Measurements from ENCODE around the gene XRCC4.

XRCC4 gene

DNA sequence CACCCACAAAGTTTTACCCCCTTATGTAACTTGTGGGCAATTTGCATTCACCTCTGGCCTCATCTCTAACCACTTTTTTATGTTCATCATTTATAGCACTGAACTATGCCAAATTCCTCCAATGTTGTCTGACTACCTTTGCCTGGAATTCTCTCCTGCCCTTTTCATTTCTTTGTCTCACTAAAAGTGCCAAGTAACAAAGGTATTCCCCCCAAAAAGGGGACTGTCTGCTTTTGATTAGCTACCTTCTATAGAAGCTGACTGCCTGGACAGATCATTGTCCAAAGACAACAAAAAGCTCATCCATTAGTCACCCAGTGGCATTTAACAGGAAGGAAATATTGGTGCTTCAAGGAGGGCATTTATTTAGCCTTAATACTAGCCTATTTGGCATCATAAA is 204.3 kb downstream of the XRCC4 start:
- H3K9ac ChIP-seq = no peak overlapping the region
- H3K4me2 ChIP-seq = no peak overlapping the region
- no peaks in the 10 kb centered on the region for H3K27me3 ChIP-seq
- H3K4me1 ChIP-seq = no peaks in the 10 kb centered on the region
- TF ChIP-seq Cebpa-rat (IDR thresholded peaks at IDR 0.05) = no peak
- H3K27ac ChIP-seq = no peak overlapping the region
- H3K36me3 ChIP-seq = no peaks in the 10 kb centered on the region
- no peak overlapping the region for H3K4me3 ChIP-seq
- no peaks in the 10 kb centered on the region for H3K9me3 ChIP-seq
- no peaks in the 10 kb centered on the region for H4K20me1 ChIP-seq

GRCh38 chr5:83283761-83284160 is 206.4 kb downstream of the XRCC4 start:
- Histone ChIP-seq H3K27me3 (no peaks in the 10 kb centered on the region), H4K20me1 (no peaks in the 10 kb centered on the region), H3K4me2 (no peak overlapping the region), H3K9ac (no peak overlapping the region), H3K36me3 (no peaks in the 10 kb centered on the region), H3K4me1 (no peaks in the 10 kb centered on the region), H3K4me3 (no peak overlapping the region), H3K27ac (no peak overlapping the region), H3K9me3 (no peaks in the 10 kb centered on the region)
- no peak for TF ChIP-seq Cebpa-rat (IDR thresholded peaks at IDR 0.05)

DNA sequence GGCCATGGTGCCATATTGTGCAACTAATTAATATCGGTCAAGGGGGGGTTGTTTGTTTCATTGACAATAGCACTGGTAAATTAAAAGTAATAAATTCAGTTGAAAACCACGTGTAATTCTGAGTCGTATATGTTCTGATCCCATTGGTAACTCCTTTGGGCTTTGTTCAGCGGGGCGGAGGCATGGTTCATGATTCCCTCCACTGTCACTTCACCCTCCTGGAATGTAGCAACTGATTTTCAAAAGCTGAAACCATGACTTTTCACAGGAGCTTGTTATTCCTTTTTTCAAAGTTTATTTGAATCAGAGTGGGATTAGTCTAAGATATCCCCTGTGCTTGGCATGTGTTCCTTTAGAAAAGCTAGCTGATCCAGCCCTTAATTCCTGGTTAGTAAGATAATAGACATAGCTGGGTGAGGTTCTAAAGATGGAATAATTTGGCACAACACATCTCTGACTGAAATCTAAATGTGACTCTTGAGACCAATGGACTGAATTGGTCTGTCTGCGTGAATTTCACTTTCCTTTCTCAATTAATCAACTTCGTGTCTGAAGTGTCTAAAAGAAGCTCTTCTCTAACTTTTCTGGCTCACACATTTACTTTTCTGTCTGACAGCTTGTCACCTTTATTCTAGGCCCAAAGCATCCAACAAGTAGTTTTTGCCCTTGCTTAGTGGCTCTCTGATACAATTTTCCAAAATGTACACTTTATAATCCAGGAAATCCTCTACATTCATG is 208.5 kb downstream of the XRCC4 start:
- no peak for TF ChIP-seq Cebpa-rat (IDR thresholded peaks at IDR 0.05)
- no peaks in the 10 kb centered on the region for H3K4me1 ChIP-seq
- H3K4me3 ChIP-seq = no peak overlapping the region
- no peak overlapping the region for H3K4me2 ChIP-seq
- no peak overlapping the region for H3K27ac ChIP-seq
- no peaks in the 10 kb centered on the region for H3K36me3 ChIP-seq
- H4K20me1 ChIP-seq = no peaks in the 10 kb centered on the region
- H3K9me3 ChIP-seq = no peaks in the 10 kb centered on the region
- no peaks in the 10 kb centered on the region for H3K27me3 ChIP-seq
- H3K9ac ChIP-seq = no peak overlapping the region

DNA sequence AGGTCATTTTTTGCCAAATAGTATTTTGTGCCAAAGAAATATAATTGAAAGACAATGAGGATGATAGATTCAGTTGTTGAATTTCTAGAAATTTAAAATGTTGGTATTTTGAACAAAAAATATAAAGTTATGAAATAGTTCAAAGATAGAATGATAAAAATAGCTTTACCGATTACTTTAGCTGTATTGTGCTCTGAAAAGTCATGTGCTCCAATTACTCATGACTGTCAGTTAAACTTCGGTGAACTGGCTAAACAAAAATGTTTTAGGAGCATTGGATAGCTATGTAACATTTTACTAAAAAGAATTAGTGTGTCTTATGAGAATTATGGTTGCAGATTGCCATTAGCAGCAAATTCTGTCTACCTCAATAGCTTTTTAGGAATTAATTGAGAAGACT is 216.9 kb downstream of the XRCC4 start:
- Histone ChIP-seq H3K27me3 (no peaks in the 10 kb centered on the region), H3K4me2 (no peak overlapping the region), H3K36me3 (no peaks in the 10 kb centered on the region), H3K4me1 (no peaks in the 10 kb centered on the region), H3K9me3 (no peaks in the 10 kb centered on the region), H3K9ac (no peak overlapping the region), H3K27ac (no peak overlapping the region), H4K20me1 (no peaks in the 10 kb centered on the region), H3K4me3 (no peak overlapping the region)
- TF ChIP-seq Cebpa-rat (IDR thresholded peaks at IDR 0.05) = no peak

- H3K4me3 ChIP-seq = no peak overlapping the region
- peaks cover 5% of the 10 kb centered on the region; the same call in 1 of the 2 replicates for H3K9me3 ChIP-seq
- H3K9ac ChIP-seq = no peak overlapping the region
- no peak overlapping the region for H3K27ac ChIP-seq
- no peak for TF ChIP-seq Cebpa-rat (IDR thresholded peaks at IDR 0.05)
- H3K36me3 ChIP-seq = no peaks in the 10 kb centered on the region
- H3K4me1 ChIP-seq = no peaks in the 10 kb centered on the region
- no peaks in the 10 kb centered on the region for H3K27me3 ChIP-seq
- no peaks in the 10 kb centered on the region for H4K20me1 ChIP-seq
- H3K4me2 ChIP-seq = no peak overlapping the region
These were observed 222.0 kb downstream of the XRCC4 start for GRCh38 chr5:83299353-83299752.

DNA sequence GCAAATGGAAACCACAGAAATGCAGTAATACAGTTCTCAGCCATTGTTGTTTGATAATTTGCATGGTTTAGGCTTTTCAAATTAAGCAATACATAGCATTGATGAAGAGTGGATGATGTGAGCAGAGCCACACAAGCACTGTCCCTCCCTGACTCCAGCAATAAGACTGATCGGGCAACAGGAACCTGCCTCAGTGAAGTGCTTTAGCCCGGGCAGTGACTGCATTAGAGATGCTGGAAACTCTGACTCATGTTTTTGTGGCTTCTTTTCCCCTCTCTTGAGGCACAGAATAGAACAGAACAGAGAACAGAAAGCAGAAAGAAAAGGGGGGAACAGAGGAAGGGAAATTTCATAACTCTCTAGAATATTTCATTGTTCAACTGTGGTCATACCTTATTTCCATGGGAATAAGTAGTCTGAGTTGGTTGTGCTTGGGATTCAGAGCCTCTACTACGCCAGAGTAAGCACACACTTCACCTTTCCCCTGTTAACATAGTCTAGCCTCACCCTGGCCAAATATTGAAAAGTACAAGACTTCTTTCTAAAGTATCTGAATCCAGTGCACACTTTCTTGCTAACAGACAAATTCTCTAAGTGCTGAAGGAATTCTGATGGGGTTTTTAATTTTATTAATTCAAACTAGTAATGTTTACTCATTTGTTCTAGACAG is 229.4 kb downstream of the XRCC4 start:
- H3K9ac ChIP-seq = no peak overlapping the region

GRCh38 chr5:83312663-83313062 is 235.3 kb downstream of the XRCC4 start:
- H3K27ac ChIP-seq = no peak overlapping the region
- no peak overlapping the region for H3K4me2 ChIP-seq
- TF ChIP-seq Cebpa-rat (IDR thresholded peaks at IDR 0.05) = no peak
- no peaks in the 10 kb centered on the region for H3K36me3 ChIP-seq
- no peak overlapping the region for H3K9ac ChIP-seq
- peaks cover 17% of the 10 kb centered on the region for H3K9me3 ChIP-seq
- no peaks in the 10 kb centered on the region for H4K20me1 ChIP-seq
- no peaks in the 10 kb centered on the region for H3K4me1 ChIP-seq
- H3K4me3 ChIP-seq = no peak overlapping the region
- no peaks in the 10 kb centered on the region for H3K27me3 ChIP-seq

More for the DNA sequence above, 229.4 kb downstream of the XRCC4 start:
- 0 out of 2 replicates have a peak, but pooled peaks cover 5% of the 10 kb centered on the region for H3K4me1 ChIP-seq
- no peak overlapping the region for H3K27ac ChIP-seq
- H3K4me2 ChIP-seq = no peak overlapping the region
- H4K20me1 ChIP-seq = no peaks in the 10 kb centered on the region
- H3K36me3 ChIP-seq = no peaks in the 10 kb centered on the region
- no peak overlapping the region for H3K4me3 ChIP-seq
- TF ChIP-seq Cebpa-rat (IDR thresholded peaks at IDR 0.05) = no peak
- peaks cover 3% of the 10 kb centered on the region; the same call in 1 of the 2 replicates for H3K9me3 ChIP-seq
- no peaks in the 10 kb centered on the region for H3K27me3 ChIP-seq

DNA sequence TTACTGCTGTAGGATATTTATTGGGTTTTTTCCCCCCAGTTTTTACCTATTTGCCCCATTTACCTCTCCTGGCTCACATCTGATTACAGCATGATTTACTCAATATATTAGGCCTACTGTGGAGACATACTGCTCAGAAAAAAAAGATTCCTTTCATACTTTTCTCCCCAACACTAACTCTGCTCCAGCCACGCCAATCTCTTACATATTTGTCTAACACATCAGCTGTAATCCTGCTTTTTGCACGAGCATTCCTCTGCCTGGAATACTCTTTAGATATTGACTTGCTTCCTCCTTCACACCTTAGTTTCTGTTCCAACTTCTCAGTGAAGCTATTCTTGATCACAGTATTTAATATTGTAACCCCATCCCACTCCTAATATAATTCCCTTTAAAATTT is 236.1 kb downstream of the XRCC4 start:
- no peaks in the 10 kb centered on the region for H4K20me1 ChIP-seq
- no peaks in the 10 kb centered on the region for H3K36me3 ChIP-seq
- no peak overlapping the region for H3K4me2 ChIP-seq
- H3K4me3 ChIP-seq = no peak overlapping the region
- no peak overlapping the region for H3K9ac ChIP-seq
- H3K9me3 ChIP-seq = peaks cover 17% of the 10 kb centered on the region
- no peaks in the 10 kb centered on the region for H3K4me1 ChIP-seq
- no peaks in the 10 kb centered on the region for H3K27me3 ChIP-seq
- no peak overlapping the region for H3K27ac ChIP-seq
- TF ChIP-seq Cebpa-rat (IDR thresholded peaks at IDR 0.05) = no peak

GRCh38 chr5:83321483-83322055 is 244.2 kb downstream of the XRCC4 start:
- Histone ChIP-seq H3K4me1 (no peaks in the 10 kb centered on the region), H3K4me3 (no peak overlapping the region), H3K36me3 (no peaks in the 10 kb centered on the region), H3K9me3 (no peaks in the 10 kb centered on the region), H3K4me2 (no peak overlapping the region), H4K20me1 (no peaks in the 10 kb centered on the region), H3K27ac (no peak overlapping the region), H3K27me3 (no peaks in the 10 kb centered on the region), H3K9ac (no peak overlapping the region)
- TF ChIP-seq Cebpa-rat (IDR thresholded peaks at IDR 0.05) = no peak

GRCh38 chr5:83322273-83322924 is 245.1 kb downstream of the XRCC4 start:
- Histone ChIP-seq H3K4me3 (no peak overlapping the region), H3K9ac (no peak overlapping the region), H3K4me2 (no peak overlapping the region), H3K27ac (no peak overlapping the region), H3K27me3 (no peaks in the 10 kb centered on the region), H3K36me3 (no peaks in the 10 kb centered on the region), H3K9me3 (no peaks in the 10 kb centered on the region), H3K4me1 (no peaks in the 10 kb centered on the region), H4K20me1 (no peaks in the 10 kb centered on the region)
- TF ChIP-seq Cebpa-rat (IDR thresholded peaks at IDR 0.05) = no peak
